ENCODE results near the gene NDUFB7.
A peak's percentile ranks its signal among the peaks of the same experiment; 100 is the strongest.

Gene NDUFB7

GRCh38 chr19:14517840-14518505 lies 53.9 kb downstream of the NDUFB7 start, which contains the start of gene DNAJB1:
Gene DNAJB1, minus strand, starts transcription at chr19:14518397. Its CDS starts 48 bp downstream, at chr19:14518349.
- DNase-seq: peak; percentile 94

GRCh38 chr19:14517446-14517839 lies 54.4 kb downstream of the NDUFB7 start:
- no peak for DNase-seq

GRCh38 chr19:14516746-14517438 lies 55.0 kb downstream of the NDUFB7 start:
- no peak for DNase-seq
